Vagina (tissue), 2 donors: ENCODE results near the gene DTHD1.

Experiments
- CTCF ChIP-seq, 3 experiments: fragments of 450-650 bp in 2 of 3; fragments of 200-600 bp in 1 of 3; sonication (generic) in 1 of 3; IDR thresholded peaks; one replicate each; pipeline ENCODE4 v1.5.1; 2017 to 2019; ENCODE audit warnings: antibody characterized with exemption in 3 of 3, mild to moderate bottlenecking in 2 of 3, moderate library complexity in 2 of 3
- POLR2A ChIP-seq, 2 donors: fragments of 450-650 bp; IDR thresholded peaks; one replicate each; pipeline ENCODE4 v1.6.1; 2017; ENCODE audit warnings: antibody characterized with exemption in 2 of 2, mild to moderate bottlenecking in 2 of 2, moderate library complexity in 2 of 2

- no peak for TF ChIP-seq CTCF (IDR thresholded peaks at IDR 0.05)
- TF ChIP-seq POLR2A (IDR thresholded peaks at IDR 0.05): no peak
Observed at GRCh38 chr4:36241771-36242170, 39.6 kb upstream of the DTHD1 start.
